HCT116 (cell line): ENCODE results near the gene DDX41.

Experiments used
- CBX3 ChIP-seq: IDR thresholded peaks from 2 replicates; pipeline ENCODE4 v1.6.1; 2012; ENCODE audit warnings: low read depth
- EZH2 ChIP-seq: fragments of 200-600 bp; sonication (generic); IDR thresholded peaks from 2 replicates; pipeline ENCODE4 v1.6.1; 2017; ENCODE audit warnings: antibody characterized with exemption, mixed run types
- POLR2A ChIP-seq: IDR thresholded peaks from 2 replicates; pipeline ENCODE4 v1.7.0; 2011; ENCODE audit warnings: borderline replicate concordance; ENCODE audit not compliant: insufficient read depth, insufficient read length; ENCODE audit errors: extremely low read depth
- POLR2AphosphoS5 ChIP-seq: IDR thresholded peaks from 2 replicates; pipeline ENCODE4 v1.6.1; 2011; ENCODE audit warnings: mild to moderate bottlenecking, low read depth, low read length, moderate library complexity
- RAD21 ChIP-seq: IDR thresholded peaks from 2 replicates; pipeline ENCODE4 v1.6.1; 2012; ENCODE audit warnings: low read depth, mild to moderate bottlenecking
- SIN3A ChIP-seq: IDR thresholded peaks from 2 replicates; pipeline ENCODE4 v1.6.1; 2012; ENCODE audit warnings: low read depth
- SP1 ChIP-seq: IDR thresholded peaks from 2 replicates; pipeline ENCODE4 v1.6.1; 2012; ENCODE audit warnings: low read depth
- SRF ChIP-seq: IDR thresholded peaks from 2 replicates; pipeline ENCODE4 v1.6.1; 2012; ENCODE audit warnings: low read depth
- YY1 ChIP-seq: IDR thresholded peaks from 2 replicates; pipeline ENCODE4 v1.6.1; 2011; ENCODE audit warnings: low read length, low read depth, moderate library complexity, mild to moderate bottlenecking; ENCODE audit not compliant: insufficient replicate concordance; ENCODE audit errors: extremely low read depth
- ZNF274 ChIP-seq: fragments of 200-500 bp; sonication (Bioruptor generic); IDR thresholded peaks from 2 replicates; pipeline ENCODE4 v1.6.1; 2014; ENCODE audit warnings: mild to moderate bottlenecking, low read depth, low read length, inconsistent platforms
- TF ChIP-seq, protein P1 (sequence below), 3 experiments: fragments of 200-600 bp in 1 of 3; sonication (generic) in 1 of 3; IDR thresholded peaks in 2 of 3; conservative IDR thresholded peaks in 1 of 3; 2 replicates each; pipeline ENCODE4 v1.5.1; 2012 to 2017; ENCODE audit warnings: low read depth in 2 of 3, low read length in 2 of 3, antibody characterized with exemption in 1 of 3, borderline replicate concordance in 1 of 3, control low read depth in 1 of 3, mild to moderate bottlenecking in 1 of 3, mixed read lengths in 1 of 3, mixed run types in 1 of 3, moderate library complexity in 1 of 3; ENCODE audit not compliant: insufficient read depth in 1 of 3
- TF ChIP-seq, protein P2 (sequence below): IDR thresholded peaks from 2 replicates; pipeline ENCODE4 v1.6.1; 2012; ENCODE audit warnings: low read depth
- TF ChIP-seq, protein P3 (sequence below): IDR thresholded peaks from 2 replicates; pipeline ENCODE4 v1.6.1; 2011; ENCODE audit warnings: mild to moderate bottlenecking, low read length, moderate library complexity; ENCODE audit not compliant: insufficient replicate concordance; ENCODE audit errors: extremely low read depth

DNA sequence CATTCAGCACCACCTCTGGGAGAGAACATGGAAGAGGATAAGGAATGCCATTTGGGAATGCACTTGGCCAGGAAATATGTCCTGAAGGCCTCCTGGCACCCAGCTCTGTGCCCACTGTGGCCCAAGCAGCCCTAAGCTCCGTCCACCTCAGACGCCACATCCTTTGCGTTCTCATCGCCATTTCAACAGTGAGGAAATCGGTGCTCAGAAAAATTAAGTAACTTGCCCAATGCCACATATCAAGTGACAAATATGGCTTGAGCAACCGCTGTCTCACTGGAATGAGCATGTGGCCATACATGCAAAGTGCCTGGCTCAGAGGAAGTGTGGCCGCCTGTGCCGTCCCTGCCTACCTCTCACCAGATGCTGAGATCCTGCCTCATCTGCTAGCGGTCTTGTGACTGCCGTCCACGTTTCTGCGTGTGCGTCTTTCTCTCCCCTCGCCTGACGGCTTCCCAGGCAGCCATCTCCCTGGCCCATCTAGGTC is 6.2 kb downstream of the DDX41 start:
- TF ChIP-seq POLR2A: no peak
- TF ChIP-seq, protein P1, sequence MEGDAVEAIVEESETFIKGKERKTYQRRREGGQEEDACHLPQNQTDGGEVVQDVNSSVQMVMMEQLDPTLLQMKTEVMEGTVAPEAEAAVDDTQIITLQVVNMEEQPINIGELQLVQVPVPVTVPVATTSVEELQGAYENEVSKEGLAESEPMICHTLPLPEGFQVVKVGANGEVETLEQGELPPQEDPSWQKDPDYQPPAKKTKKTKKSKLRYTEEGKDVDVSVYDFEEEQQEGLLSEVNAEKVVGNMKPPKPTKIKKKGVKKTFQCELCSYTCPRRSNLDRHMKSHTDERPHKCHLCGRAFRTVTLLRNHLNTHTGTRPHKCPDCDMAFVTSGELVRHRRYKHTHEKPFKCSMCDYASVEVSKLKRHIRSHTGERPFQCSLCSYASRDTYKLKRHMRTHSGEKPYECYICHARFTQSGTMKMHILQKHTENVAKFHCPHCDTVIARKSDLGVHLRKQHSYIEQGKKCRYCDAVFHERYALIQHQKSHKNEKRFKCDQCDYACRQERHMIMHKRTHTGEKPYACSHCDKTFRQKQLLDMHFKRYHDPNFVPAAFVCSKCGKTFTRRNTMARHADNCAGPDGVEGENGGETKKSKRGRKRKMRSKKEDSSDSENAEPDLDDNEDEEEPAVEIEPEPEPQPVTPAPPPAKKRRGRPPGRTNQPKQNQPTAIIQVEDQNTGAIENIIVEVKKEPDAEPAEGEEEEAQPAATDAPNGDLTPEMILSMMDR (IDR thresholded peaks at IDR 0.05 in 2 of 3, conservative IDR thresholded peaks at IDR 0.05 in 1 of 3; ENCODE audit: borderline replicate concordance in 1 of 3, insufficient read depth in 1 of 3, low read depth in 2 of 3, low read length in 2 of 3): no peak
- TF ChIP-seq POLR2AphosphoS5: no peak
- TF ChIP-seq SP1: no peak
- no peak for TF ChIP-seq EZH2
- TF ChIP-seq ZNF274: no peak
- TF ChIP-seq, protein P2, sequence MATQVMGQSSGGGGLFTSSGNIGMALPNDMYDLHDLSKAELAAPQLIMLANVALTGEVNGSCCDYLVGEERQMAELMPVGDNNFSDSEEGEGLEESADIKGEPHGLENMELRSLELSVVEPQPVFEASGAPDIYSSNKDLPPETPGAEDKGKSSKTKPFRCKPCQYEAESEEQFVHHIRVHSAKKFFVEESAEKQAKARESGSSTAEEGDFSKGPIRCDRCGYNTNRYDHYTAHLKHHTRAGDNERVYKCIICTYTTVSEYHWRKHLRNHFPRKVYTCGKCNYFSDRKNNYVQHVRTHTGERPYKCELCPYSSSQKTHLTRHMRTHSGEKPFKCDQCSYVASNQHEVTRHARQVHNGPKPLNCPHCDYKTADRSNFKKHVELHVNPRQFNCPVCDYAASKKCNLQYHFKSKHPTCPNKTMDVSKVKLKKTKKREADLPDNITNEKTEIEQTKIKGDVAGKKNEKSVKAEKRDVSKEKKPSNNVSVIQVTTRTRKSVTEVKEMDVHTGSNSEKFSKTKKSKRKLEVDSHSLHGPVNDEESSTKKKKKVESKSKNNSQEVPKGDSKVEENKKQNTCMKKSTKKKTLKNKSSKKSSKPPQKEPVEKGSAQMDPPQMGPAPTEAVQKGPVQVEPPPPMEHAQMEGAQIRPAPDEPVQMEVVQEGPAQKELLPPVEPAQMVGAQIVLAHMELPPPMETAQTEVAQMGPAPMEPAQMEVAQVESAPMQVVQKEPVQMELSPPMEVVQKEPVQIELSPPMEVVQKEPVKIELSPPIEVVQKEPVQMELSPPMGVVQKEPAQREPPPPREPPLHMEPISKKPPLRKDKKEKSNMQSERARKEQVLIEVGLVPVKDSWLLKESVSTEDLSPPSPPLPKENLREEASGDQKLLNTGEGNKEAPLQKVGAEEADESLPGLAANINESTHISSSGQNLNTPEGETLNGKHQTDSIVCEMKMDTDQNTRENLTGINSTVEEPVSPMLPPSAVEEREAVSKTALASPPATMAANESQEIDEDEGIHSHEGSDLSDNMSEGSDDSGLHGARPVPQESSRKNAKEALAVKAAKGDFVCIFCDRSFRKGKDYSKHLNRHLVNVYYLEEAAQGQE: no peak
- no peak for TF ChIP-seq SRF
- no peak for TF ChIP-seq RAD21
- no peak for TF ChIP-seq YY1
- TF ChIP-seq, protein P3, sequence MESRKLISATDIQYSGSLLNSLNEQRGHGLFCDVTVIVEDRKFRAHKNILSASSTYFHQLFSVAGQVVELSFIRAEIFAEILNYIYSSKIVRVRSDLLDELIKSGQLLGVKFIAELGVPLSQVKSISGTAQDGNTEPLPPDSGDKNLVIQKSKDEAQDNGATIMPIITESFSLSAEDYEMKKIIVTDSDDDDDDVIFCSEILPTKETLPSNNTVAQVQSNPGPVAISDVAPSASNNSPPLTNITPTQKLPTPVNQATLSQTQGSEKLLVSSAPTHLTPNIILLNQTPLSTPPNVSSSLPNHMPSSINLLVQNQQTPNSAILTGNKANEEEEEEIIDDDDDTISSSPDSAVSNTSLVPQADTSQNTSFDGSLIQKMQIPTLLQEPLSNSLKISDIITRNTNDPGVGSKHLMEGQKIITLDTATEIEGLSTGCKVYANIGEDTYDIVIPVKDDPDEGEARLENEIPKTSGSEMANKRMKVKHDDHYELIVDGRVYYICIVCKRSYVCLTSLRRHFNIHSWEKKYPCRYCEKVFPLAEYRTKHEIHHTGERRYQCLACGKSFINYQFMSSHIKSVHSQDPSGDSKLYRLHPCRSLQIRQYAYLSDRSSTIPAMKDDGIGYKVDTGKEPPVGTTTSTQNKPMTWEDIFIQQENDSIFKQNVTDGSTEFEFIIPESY: no peak
- no peak for TF ChIP-seq CBX3
- no peak for TF ChIP-seq SIN3A
